ENCODE results near the gene CDH4. TPM values are rescaled to one million over a fixed set of nuclear protein-coding genes. Genes with fewer than 3 reads are reported as not detected.

CDH4 gene
- polyA plus RNA-seq, 1 donor (not counting 4 experiments of a cell fraction or from before 2014, with no cell fraction given) = 2.2 TPM

- no peaks in the 10 kb centered on the region for H3K27me3 ChIP-seq (ENCODE audit: control insufficient read depth, extremely low read depth, insufficient read depth, low read length)
- dilution Hi-C loops (cut with MboI; ENCODE audit: extremely low pct_ligation_motif_present, low sequenced_read_pairs) = no loop called here
- TF ChIP-seq CTCF (optimal IDR thresholded peaks at IDR 0.05 in 1 of 3, IDR thresholded peaks at IDR 0.05 in 1 of 3, conservative IDR thresholded peaks at IDR 0.05 in 1 of 3; ENCODE audit: extremely low read depth in 1 of 3, insufficient read depth in 2 of 3, low read length in 3 of 3) = no peak
- TF ChIP-seq EZH2 (IDR thresholded peaks at IDR 0.05; ENCODE audit: low read length) = no peak
These were observed 183.2 kb downstream of the CDH4 start for GRCh38 chr20:61435184-61435822.

GRCh38 chr20:61435823-61436220 lies 183.8 kb downstream of the CDH4 start:
- no peak for DNase-seq (ENCODE audit: low read depth, low spot score)
- no peaks in the 10 kb centered on the region for H3K79me2 ChIP-seq (ENCODE audit: control insufficient read depth, insufficient read depth, low read length)
- H4K20me1 ChIP-seq (ENCODE audit: control insufficient read depth, extremely low read depth, insufficient read depth, low read length) = peaks cover 6% of the 10 kb centered on the region
- dilution Hi-C loops (cut with MboI; ENCODE audit: extremely low pct_ligation_motif_present, low sequenced_read_pairs) = no loop called here
- TF ChIP-seq EZH2 (IDR thresholded peaks at IDR 0.05; ENCODE audit: low read length) (no peak), CTCF (optimal IDR thresholded peaks at IDR 0.05 in 1 of 3, IDR thresholded peaks at IDR 0.05 in 1 of 3, conservative IDR thresholded peaks at IDR 0.05 in 1 of 3; ENCODE audit: extremely low read depth in 1 of 3, insufficient read depth in 2 of 3, low read length in 3 of 3) (no peak)
- no peak overlapping the region for H3K4me3 ChIP-seq (ENCODE audit: control insufficient read depth in 2 of 3, extremely low read depth in 1 of 3, insufficient read depth in 2 of 3, low read depth in 1 of 3, low read length in 3 of 3)
- H3K9me1 ChIP-seq (ENCODE audit: control insufficient read depth, extremely low read depth, insufficient read depth, low read length) = peaks cover 3% of the 10 kb centered on the region
- peaks cover 34% of the 10 kb centered on the region for H3K4me1 ChIP-seq (ENCODE audit: control insufficient read depth, extremely low read depth, insufficient read depth, low read length)
- no peaks in the 10 kb centered on the region for H3K36me3 ChIP-seq (ENCODE audit: control insufficient read depth in 2 of 2, extremely low read depth in 1 of 2, insufficient read depth in 2 of 2, low read length in 2 of 2)
- peak overlapping the region; percentile 81 for H3K27ac ChIP-seq (ENCODE audit: control insufficient read depth, insufficient read depth, low read length)
- H2AFZ ChIP-seq (ENCODE audit: control insufficient read depth, low read length) = no peak overlapping the region
- peak overlapping the region; percentile 57 for H3K9ac ChIP-seq (ENCODE audit: control insufficient read depth, extremely low read depth, insufficient read depth, low read length)
- no peaks in the 10 kb centered on the region for H3K27me3 ChIP-seq (ENCODE audit: control insufficient read depth, extremely low read depth, insufficient read depth, low read length)
- FAIRE-seq = no peak
- no peaks in the 10 kb centered on the region for H3K9me3 ChIP-seq (ENCODE audit: control insufficient read depth, low read depth, low read length)
- H3K4me2 ChIP-seq (ENCODE audit: control insufficient read depth, extremely low read depth, insufficient read depth, low read depth, low read length) = peak overlapping the region; percentile 85

More at GRCh38 chr20:61435184-61435822, 183.2 kb downstream of the CDH4 start:
- no peak overlapping the region for H3K4me3 ChIP-seq (ENCODE audit: control insufficient read depth in 2 of 3, extremely low read depth in 1 of 3, insufficient read depth in 2 of 3, low read depth in 1 of 3, low read length in 3 of 3)
- peaks cover 3% of the 10 kb centered on the region for H3K9me1 ChIP-seq (ENCODE audit: control insufficient read depth, extremely low read depth, insufficient read depth, low read length)
- H3K4me2 ChIP-seq (ENCODE audit: control insufficient read depth, extremely low read depth, insufficient read depth, low read depth, low read length) = no peak overlapping the region
- no peaks in the 10 kb centered on the region for H3K9me3 ChIP-seq (ENCODE audit: control insufficient read depth, low read depth, low read length)
- no peak for DNase-seq (ENCODE audit: low read depth, low spot score)
- FAIRE-seq = no peak
- H4K20me1 ChIP-seq (ENCODE audit: control insufficient read depth, extremely low read depth, insufficient read depth, low read length) = peaks cover 6% of the 10 kb centered on the region
- H3K27ac ChIP-seq (ENCODE audit: control insufficient read depth, insufficient read depth, low read length) = no peak overlapping the region
- H3K9ac ChIP-seq (ENCODE audit: control insufficient read depth, extremely low read depth, insufficient read depth, low read length) = no peak overlapping the region
- H3K36me3 ChIP-seq (ENCODE audit: control insufficient read depth in 2 of 2, extremely low read depth in 1 of 2, insufficient read depth in 2 of 2, low read length in 2 of 2) = no peaks in the 10 kb centered on the region
- H3K79me2 ChIP-seq (ENCODE audit: control insufficient read depth, insufficient read depth, low read length) = no peaks in the 10 kb centered on the region
- H3K4me1 ChIP-seq (ENCODE audit: control insufficient read depth, extremely low read depth, insufficient read depth, low read length) = peaks cover 34% of the 10 kb centered on the region
- H2AFZ ChIP-seq (ENCODE audit: control insufficient read depth, low read length) = no peak overlapping the region

All from keratinocyte (primary cell).